ENCODE data around the gene TENM4. TPM values are rescaled to one million over a fixed set of nuclear protein-coding genes. Genes with fewer than 3 reads are reported as not detected.
"Not testable (repeated sequence)": the region's sequence is repeated elsewhere in the genome, so short reads cannot be mapped to it uniquely, and the experiment has no call there.

TENM4 gene
- total RNA-seq, 2 experiments from 2014 or later, result not detected

GRCh38 chr11:78978831-78979230 is 462.0 kb downstream of the TENM4 start:
- no peak overlapping the region for H3K27ac ChIP-seq (ENCODE audit: low read depth, low read length, poor library complexity, severe bottlenecking)
- no peaks in the 10 kb centered on the region for H4K20me1 ChIP-seq (ENCODE audit: insufficient read depth, low read length)
- no peaks in the 10 kb centered on the region for H3K4me1 ChIP-seq (ENCODE audit: insufficient read depth, low read length, poor library complexity, severe bottlenecking)
- ChIA-PET CTCF (ENCODE audit: unreplicated experiment) (no interaction called here), POLR2A (interaction anchor here (0.7 kb wide), 1 partner anchor 10 kb away, joined by 4 read pairs; no protein-coding TSS in a partner anchor)
- H3K36me3 ChIP-seq (ENCODE audit: insufficient read depth, low read length), result no peaks in the 10 kb centered on the region
- H3K4me2 ChIP-seq (ENCODE audit: low read length), result no peak overlapping the region
- no peaks in the 10 kb centered on the region for H3K79me2 ChIP-seq (ENCODE audit: insufficient read depth, low read depth, low read length)
- no peaks in the 10 kb centered on the region for H3K9me3 ChIP-seq (ENCODE audit: low read length)
- intact Hi-C loops (cut with micrococcal nuclease; ENCODE audit: unreplicated experiment), result no loop called here
- H2AFZ ChIP-seq (ENCODE audit: low read length), result no peak overlapping the region
- no peaks in the 10 kb centered on the region for H3K9me2 ChIP-seq (ENCODE audit: insufficient read depth, low read length)
- TF ChIP-seq EZH2phosphoT487 (IDR thresholded peaks at IDR 0.05; ENCODE audit: borderline replicate concordance, low read depth, low read length), result no peak
- DNase-seq (ENCODE audit: low spot score), result no peak
- BruUV-seq (replicated peaks), result no TSS peak
- H3K4me3 ChIP-seq (ENCODE audit: low read depth, low read length, poor library complexity, severe bottlenecking), result no peak overlapping the region

- H3K9me3 ChIP-seq (ENCODE audit: low read length); POLR2A ChIA-PET; intact Hi-C loops (cut with micrococcal nuclease; ENCODE audit: unreplicated experiment); H2AFZ ChIP-seq (ENCODE audit: low read length); H3K79me2 ChIP-seq (ENCODE audit: insufficient read depth, low read depth, low read length); H3K4me1 ChIP-seq (ENCODE audit: insufficient read depth, low read length, poor library complexity, severe bottlenecking); H3K4me3 ChIP-seq (ENCODE audit: low read depth, low read length, poor library complexity, severe bottlenecking); CTCF ChIA-PET (ENCODE audit: unreplicated experiment); H3K27ac ChIP-seq (ENCODE audit: low read depth, low read length, poor library complexity, severe bottlenecking); H3K4me2 ChIP-seq (ENCODE audit: low read length); H4K20me1 ChIP-seq (ENCODE audit: insufficient read depth, low read length); DNase-seq (ENCODE audit: low spot score); H3K36me3 ChIP-seq (ENCODE audit: insufficient read depth, low read length); BruUV-seq (replicated peaks); H3K9me2 ChIP-seq (ENCODE audit: insufficient read depth, low read length): not testable (repeated sequence)
These were observed 463.0 kb downstream of the TENM4 start for GRCh38 chr11:78977848-78978247.

GRCh38 chr11:78977009-78977408 is 463.8 kb downstream of the TENM4 start:
- Histone ChIP-seq H3K27ac (ENCODE audit: low read depth, low read length, poor library complexity, severe bottlenecking) (no peak overlapping the region), H3K4me2 (ENCODE audit: low read length) (no peak overlapping the region), H3K4me1 (ENCODE audit: insufficient read depth, low read length, poor library complexity, severe bottlenecking) (no peaks in the 10 kb centered on the region), H3K4me3 (ENCODE audit: low read depth, low read length, poor library complexity, severe bottlenecking) (no peak overlapping the region), H3K79me2 (ENCODE audit: insufficient read depth, low read depth, low read length) (no peaks in the 10 kb centered on the region), H4K20me1 (ENCODE audit: insufficient read depth, low read length) (no peaks in the 10 kb centered on the region), H3K9me3 (ENCODE audit: low read length) (no peaks in the 10 kb centered on the region), H2AFZ (ENCODE audit: low read length) (no peak overlapping the region), H3K9me2 (ENCODE audit: insufficient read depth, low read length) (no peaks in the 10 kb centered on the region), H3K36me3 (ENCODE audit: insufficient read depth, low read length) (no peaks in the 10 kb centered on the region)
- ChIA-PET POLR2A (interaction anchor here (0.7 kb wide), 1 partner anchor 10 kb away, joined by 3 read pairs; no protein-coding TSS in a partner anchor), CTCF (ENCODE audit: unreplicated experiment) (no interaction called here)
- BruUV-seq (replicated peaks), result no TSS peak
- intact Hi-C loops (cut with micrococcal nuclease; ENCODE audit: unreplicated experiment), result no loop called here
- TF ChIP-seq CTCF (conservative IDR thresholded peaks at IDR 0.05; ENCODE audit: low read length) (no peak), EZH2phosphoT487 (IDR thresholded peaks at IDR 0.05; ENCODE audit: borderline replicate concordance, low read depth, low read length) (no peak)
- DNase-seq (ENCODE audit: low spot score), result no peak

- ChIA-PET POLR2A (no interaction called here), CTCF (ENCODE audit: unreplicated experiment) (no interaction called here)
- Histone ChIP-seq H3K4me2 (ENCODE audit: low read length) (no peak overlapping the region), H3K4me1 (ENCODE audit: insufficient read depth, low read length, poor library complexity, severe bottlenecking) (no peaks in the 10 kb centered on the region), H4K20me1 (ENCODE audit: insufficient read depth, low read length) (no peaks in the 10 kb centered on the region), H3K9me3 (ENCODE audit: low read length) (no peaks in the 10 kb centered on the region), H3K36me3 (ENCODE audit: insufficient read depth, low read length) (no peaks in the 10 kb centered on the region), H3K4me3 (ENCODE audit: low read depth, low read length, poor library complexity, severe bottlenecking) (no peak overlapping the region), H2AFZ (ENCODE audit: low read length) (no peak overlapping the region), H3K9me2 (ENCODE audit: insufficient read depth, low read length) (no peaks in the 10 kb centered on the region), H3K79me2 (ENCODE audit: insufficient read depth, low read depth, low read length) (no peaks in the 10 kb centered on the region), H3K27ac (ENCODE audit: low read depth, low read length, poor library complexity, severe bottlenecking) (no peak overlapping the region)
- DNase-seq (ENCODE audit: low spot score), result no peak
- no peak for TF ChIP-seq EZH2phosphoT487 (IDR thresholded peaks at IDR 0.05; ENCODE audit: borderline replicate concordance, low read depth, low read length)
- TF ChIP-seq CTCF (conservative IDR thresholded peaks at IDR 0.05; ENCODE audit: low read length), result no peak
- BruUV-seq (replicated peaks), result no TSS peak
- intact Hi-C loops (cut with micrococcal nuclease; ENCODE audit: unreplicated experiment), result no loop called here
These were observed 465.7 kb downstream of the TENM4 start for GRCh38 chr11:78975081-78975480.
